Smooth muscle cell (in vitro differentiated cells): ENCODE measurements around the gene CYBC1. TPM values are rescaled to one million over a fixed set of nuclear protein-coding genes. Genes with fewer than 3 reads are reported as not detected.

Source experiments
- DNase-seq: peaks from one replicate; lab custom pipeline; 2025; ENCODE audit not compliant: unreplicated experiment; lab: John Stamatoyannopoulos, UW
- H2AFZ ChIP-seq: fragments of 200-600 bp; sonication (generic); 2 replicates; pipeline ENCODE4 v1.6.0; 2016; ENCODE audit warnings: antibody characterized with exemption, low read depth, mild to moderate bottlenecking
- H3F3A ChIP-seq: fragments of 200-600 bp; sonication (generic); 2 replicates; pipeline ENCODE4 v1.6.0; 2017; ENCODE audit warnings: antibody characterized with exemption, low read depth
- H3K27ac ChIP-seq: fragments of 200-600 bp; sonication (generic); 2 replicates; pipeline ENCODE4 v1.5.1; 2016; ENCODE audit warnings: low read depth, mild to moderate bottlenecking
- H3K27me3 ChIP-seq: fragments of 200-600 bp; sonication (generic); 2 replicates; pipeline ENCODE4 v1.6.1; 2016; ENCODE audit warnings: low read depth, mild to moderate bottlenecking
- H3K36me3 ChIP-seq: fragments of 200-600 bp; sonication (generic); 2 replicates; pipeline ENCODE4 v1.5.1; 2016; ENCODE audit warnings: low read depth
- H3K4me1 ChIP-seq: fragments of 200-600 bp; sonication (generic); 2 replicates; pipeline ENCODE4 v1.5.1; 2016; ENCODE audit warnings: low read depth
- H3K4me2 ChIP-seq: fragments of 200-600 bp; sonication (generic); 2 replicates; pipeline ENCODE4 v1.6.0; 2016; ENCODE audit warnings: mild to moderate bottlenecking
- H3K4me3 ChIP-seq: fragments of 200-600 bp; sonication (generic); 2 replicates; pipeline ENCODE4 v1.5.1; 2016; ENCODE audit warnings: mild to moderate bottlenecking
- H3K79me2 ChIP-seq: fragments of 200-600 bp; sonication (generic); 2 replicates; pipeline ENCODE4 v1.6.0; 2016; ENCODE audit warnings: low read depth, mild to moderate bottlenecking
- H3K9ac ChIP-seq: fragments of 200-600 bp; sonication (generic); 2 replicates; pipeline ENCODE4 v1.6.0; 2016; ENCODE audit warnings: low read depth
- H3K9me3 ChIP-seq: fragments of 200-600 bp; sonication (generic); replicated peaks from 2 replicates; pipeline ENCODE4 v1.5.1; 2016; ENCODE audit warnings: low read depth
- H4K20me1 ChIP-seq: fragments of 200-600 bp; sonication (generic); 2 replicates; pipeline ENCODE4 v1.6.0; 2016; ENCODE audit warnings: low read depth
- WGBS: methylation state at CpG from one replicate; pipeline ENCODE4 v1.1.7; 2016; ENCODE audit warnings: low lambda C conversion rate; 5-methylcytosine and 5-hydroxymethylcytosine counted together
- polyA plus RNA-seq: library from polyadenylated mRNA; unstranded; fragments of >200 nt; fragmentation: Nextera tagmentation; extraction: Ambion mirVana; gene quantifications from 2 replicates; pipeline ENCODE4 v1.2.1, GENCODE V29; 2016
- small RNA-seq: library from RNA; depleted of rRNA; stranded (forward); fragments of <200 nt; gene quantifications from one replicate; pipeline ENCODE3, GENCODE V24; 2014
- total RNA-seq: library from RNA; depleted of rRNA; stranded (reverse); fragments of >200 nt; gene quantifications from 2 replicates; pipeline ENCODE4 v1.2.3, GENCODE V29; 2014
- TF ChIP-seq, protein P1 (sequence below): fragments of 200-600 bp; sonication (generic); IDR thresholded peaks from 2 replicates; pipeline ENCODE4 v1.5.1; 2017; ENCODE audit warnings: borderline replicate concordance, mild to moderate bottlenecking, antibody characterized with exemption; ENCODE audit not compliant: insufficient read depth, poor library complexity, severe bottlenecking

CYBC1 gene
- total and polyA plus RNA-seq, 2 experiments from 2014 or later = 23.3 to 65.8 TPM

- H2AFZ ChIP-seq = no peak overlapping the region
- TF ChIP-seq, protein P1, sequence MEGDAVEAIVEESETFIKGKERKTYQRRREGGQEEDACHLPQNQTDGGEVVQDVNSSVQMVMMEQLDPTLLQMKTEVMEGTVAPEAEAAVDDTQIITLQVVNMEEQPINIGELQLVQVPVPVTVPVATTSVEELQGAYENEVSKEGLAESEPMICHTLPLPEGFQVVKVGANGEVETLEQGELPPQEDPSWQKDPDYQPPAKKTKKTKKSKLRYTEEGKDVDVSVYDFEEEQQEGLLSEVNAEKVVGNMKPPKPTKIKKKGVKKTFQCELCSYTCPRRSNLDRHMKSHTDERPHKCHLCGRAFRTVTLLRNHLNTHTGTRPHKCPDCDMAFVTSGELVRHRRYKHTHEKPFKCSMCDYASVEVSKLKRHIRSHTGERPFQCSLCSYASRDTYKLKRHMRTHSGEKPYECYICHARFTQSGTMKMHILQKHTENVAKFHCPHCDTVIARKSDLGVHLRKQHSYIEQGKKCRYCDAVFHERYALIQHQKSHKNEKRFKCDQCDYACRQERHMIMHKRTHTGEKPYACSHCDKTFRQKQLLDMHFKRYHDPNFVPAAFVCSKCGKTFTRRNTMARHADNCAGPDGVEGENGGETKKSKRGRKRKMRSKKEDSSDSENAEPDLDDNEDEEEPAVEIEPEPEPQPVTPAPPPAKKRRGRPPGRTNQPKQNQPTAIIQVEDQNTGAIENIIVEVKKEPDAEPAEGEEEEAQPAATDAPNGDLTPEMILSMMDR = no peak
- no peak overlapping the region for H3K27ac ChIP-seq
- H4K20me1 ChIP-seq = no peaks in the 10 kb centered on the region
- WGBS = 87% methylated on average over 15 of the region's 15 CpGs
- no peaks in the 10 kb centered on the region for H3K79me2 ChIP-seq
- no peak overlapping the region for H3K4me2 ChIP-seq
- no peaks in the 10 kb centered on the region for H3K36me3 ChIP-seq
- H3K9me3 ChIP-seq = no peaks in the 10 kb centered on the region
- no peaks in the 10 kb centered on the region for H3K27me3 ChIP-seq
- DNase-seq = no peak
- H3K4me1 ChIP-seq = no peaks in the 10 kb centered on the region
- H3K4me3 ChIP-seq = no peak overlapping the region
- no peak overlapping the region for H3K9ac ChIP-seq
- peaks cover 4% of the 10 kb centered on the region for H3F3A ChIP-seq
Observed at GRCh38 chr17:82392941-82393340, 57.6 kb downstream of the CYBC1 start.

Small RNA genes lying within 50 kb of the gene (small RNA-seq; reads per million reads assigned to genes)
- not detected for gene RF00019

Other genes with a start within 250 kb of the CYBC1 start
- 11.4 and 18.3 TPM in 2 replicates for gene CCDC57, start 237.9 kb downstream of the CYBC1 start, total RNA-seq
- gene CCDC57, start 237.9 kb downstream of the CYBC1 start, polyA plus RNA-seq = 23.1 and 34.6 TPM in 2 replicates
- 151 and 180 TPM in 2 replicates for gene SLC16A3, start 221.7 kb downstream of the CYBC1 start, total RNA-seq
- gene SLC16A3, start 221.7 kb downstream of the CYBC1 start, polyA plus RNA-seq = 83.3 and 96.1 TPM in 2 replicates
- gene CSNK1D, start 177.1 kb downstream of the CYBC1 start, total RNA-seq = 51.6 and 75.3 TPM in 2 replicates
- gene CSNK1D, start 177.1 kb downstream of the CYBC1 start, polyA plus RNA-seq = 135 and 172 TPM in 2 replicates
- not detected in 2 replicates for gene CD7, start 133.1 kb downstream of the CYBC1 start, total RNA-seq
- 0.18 and 0.79 TPM in 2 replicates for gene CD7, start 133.1 kb downstream of the CYBC1 start, polyA plus RNA-seq
- gene SECTM1, start 117.0 kb downstream of the CYBC1 start, total RNA-seq = not detected in 2 replicates
- gene SECTM1, start 117.0 kb downstream of the CYBC1 start, polyA plus RNA-seq = 0.48 and 0.49 TPM in 2 replicates
- gene TEX19, start 91.5 kb downstream of the CYBC1 start, total RNA-seq = not detected in 2 replicates
- gene TEX19, start 91.5 kb downstream of the CYBC1 start, polyA plus RNA-seq = not detected in 2 replicates
- gene UTS2R, start 79.0 kb downstream of the CYBC1 start, total RNA-seq = not detected in 2 replicates
- gene UTS2R, start 79.0 kb downstream of the CYBC1 start, polyA plus RNA-seq = 0.30 TPM in 1 of 2 replicates, not detected in the other
- gene HEXD, start 32.4 kb downstream of the CYBC1 start, total RNA-seq = 1.5 and 9.2 TPM in 2 replicates
- gene HEXD, start 32.4 kb downstream of the CYBC1 start, polyA plus RNA-seq = 9.2 and 13.8 TPM in 2 replicates
- gene OGFOD3, start 32.2 kb downstream of the CYBC1 start, total RNA-seq = 10.5 and 18.4 TPM in 2 replicates
- 21.0 and 30.4 TPM in 2 replicates for gene OGFOD3, start 32.2 kb downstream of the CYBC1 start, polyA plus RNA-seq
- gene NARF, start 8.0 kb upstream of the CYBC1 start, total RNA-seq = 52.0 and 121 TPM in 2 replicates
- 163 and 178 TPM in 2 replicates for gene NARF, start 8.0 kb upstream of the CYBC1 start, polyA plus RNA-seq
- 27.1 and 27.3 TPM in 2 replicates for gene FOXK2, start 69.0 kb upstream of the CYBC1 start, total RNA-seq
- gene FOXK2, start 69.0 kb upstream of the CYBC1 start, polyA plus RNA-seq = 25.9 and 39.3 TPM in 2 replicates
- 76.7 and 94.6 TPM in 2 replicates for gene WDR45B, start 197.7 kb upstream of the CYBC1 start, total RNA-seq
- 73.0 and 80.5 TPM in 2 replicates for gene WDR45B, start 197.7 kb upstream of the CYBC1 start, polyA plus RNA-seq
- 5.6 and 12.0 TPM in 2 replicates for gene RAB40B, start 247.9 kb upstream of the CYBC1 start, total RNA-seq
- gene RAB40B, start 247.9 kb upstream of the CYBC1 start, polyA plus RNA-seq = 16.0 and 20.5 TPM in 2 replicates